HG03175 (cell line): Measurements from ENCODE around the gene NLRC5.
"Not testable (repeated sequence)": the region's sequence is repeated elsewhere in the genome, so short reads cannot be mapped to it uniquely, and the experiment has no call there.

Experiments
- ATAC-seq: cut with Tn5 transposase; IDR thresholded peaks from one replicate; pipeline ENCODE4 v1.9.1; 2021; ENCODE audit warnings: mild to moderate bottlenecking, moderate library complexity; ENCODE audit not compliant: unreplicated experiment

Gene NLRC5

GRCh38 chr16:56980792-56981724, 8.3 kb upstream of the NLRC5 start:
- ATAC-seq = no peak

- no peak for ATAC-seq
These were observed 7.6 kb upstream of the NLRC5 start for GRCh38 chr16:56981729-56982271.

GRCh38 chr16:56982695-56983094, 6.7 kb upstream of the NLRC5 start:
- no peak for ATAC-seq

- no peak for ATAC-seq
These were observed 6.1 kb upstream of the NLRC5 start for GRCh38 chr16:56983211-56983751.

- no peak for ATAC-seq
These were observed 4.7 kb upstream of the NLRC5 start for GRCh38 chr16:56984639-56985038.

- no peak for ATAC-seq
These were observed 3.9 kb upstream of the NLRC5 start for GRCh38 chr16:56985288-56985961.

GRCh38 chr16:56985962-56986360, 3.4 kb upstream of the NLRC5 start:
- ATAC-seq = no peak

- ATAC-seq = no peak
These were observed 3.0 kb upstream of the NLRC5 start for GRCh38 chr16:56986361-56986760.

GRCh38 chr16:56986908-56987307, 2.4 kb upstream of the NLRC5 start:
- ATAC-seq = not testable (repeated sequence)

GRCh38 chr16:56987692-56988091, 1.7 kb upstream of the NLRC5 start:
- no peak for ATAC-seq

GRCh38 chr16:56988161-56988947, 1.0 kb upstream of the NLRC5 start:
- no peak for ATAC-seq

GRCh38 chr16:56989988-56990387, 631 bp downstream of the NLRC5 start:
- no peak for ATAC-seq

- ATAC-seq = no peak
These were observed 1.3 kb downstream of the NLRC5 start for GRCh38 chr16:56990407-56991286.

- ATAC-seq = not testable (repeated sequence)
These were observed 3.1 kb downstream of the NLRC5 start for GRCh38 chr16:56992431-56992830.

GRCh38 chr16:56993204-56993603, 3.8 kb downstream of the NLRC5 start:
- ATAC-seq = no peak

GRCh38 chr16:56994311-56994710, 5.0 kb downstream of the NLRC5 start:
- ATAC-seq = no peak

- no peak for ATAC-seq
These were observed 5.9 kb downstream of the NLRC5 start for GRCh38 chr16:56995136-56995805.

GRCh38 chr16:56997264-56997663, 7.9 kb downstream of the NLRC5 start:
- ATAC-seq = no peak

GRCh38 chr16:56997931-56998330, 8.6 kb downstream of the NLRC5 start:
- no peak for ATAC-seq
